OCI-LY1 (cell line): ENCODE measurements around the gene ARIH1.

Source experiments
- H2AFZ ChIP-seq: fragments of 200-600 bp; sonication (generic), shearing (Covaris generic); 2 replicates; pipeline ENCODE4 v1.6.0; 2014; ENCODE audit warnings: antibody characterized with exemption, mild to moderate bottlenecking, low read length
- H3F3A ChIP-seq: fragments of 200-600 bp; sonication (generic), shearing (Covaris generic); 2 replicates; pipeline ENCODE4 v1.6.0; 2014; ENCODE audit warnings: mild to moderate bottlenecking, antibody characterized with exemption, low read length, moderate library complexity; ENCODE audit not compliant: insufficient read depth
- H3K27ac ChIP-seq: fragments of 200-600 bp; sonication (generic); 2 replicates; pipeline ENCODE4 v1.5.1; 2014; ENCODE audit warnings: low read length, mixed run types, mild to moderate bottlenecking, low read depth; ENCODE audit not compliant: poor library complexity, severe bottlenecking
- H3K27me3 ChIP-seq: fragments of 200-600 bp; sonication (generic); 2 replicates; pipeline ENCODE4 v1.6.0; 2014; ENCODE audit warnings: antibody characterized with exemption, mild to moderate bottlenecking, low read length, moderate library complexity; ENCODE audit not compliant: insufficient read depth
- H3K36me3 ChIP-seq: fragments of 200-600 bp; sonication (generic); 2 replicates; pipeline ENCODE4 v1.6.1; 2014; ENCODE audit warnings: mild to moderate bottlenecking, antibody characterized with exemption, low read length, moderate library complexity, mixed read lengths; ENCODE audit not compliant: insufficient read depth
- H3K4me1 ChIP-seq: fragments of 200-600 bp; sonication (generic); 2 replicates; pipeline ENCODE4 v1.5.1; 2014; ENCODE audit warnings: mild to moderate bottlenecking, low read length, moderate library complexity; ENCODE audit not compliant: insufficient read depth, severe bottlenecking
- H3K4me2 ChIP-seq: fragments of 200-600 bp; sonication (generic), shearing (Covaris generic); 2 replicates; pipeline ENCODE4 v1.6.1; 2014; ENCODE audit warnings: low read length
- H3K4me3 ChIP-seq: fragments of 200-600 bp; sonication (generic); 2 replicates; pipeline ENCODE4 v1.5.1; 2014; ENCODE audit warnings: low read length, low read depth, mild to moderate bottlenecking, mixed read lengths; ENCODE audit not compliant: poor library complexity, severe bottlenecking
- H3K79me2 ChIP-seq: fragments of 200-600 bp; shearing (Covaris generic); 2 replicates; pipeline ENCODE4 v1.6.1; 2016; ENCODE audit warnings: mixed run types, low read length, mixed read lengths; ENCODE audit not compliant: insufficient read depth
- H3K9ac ChIP-seq: fragments of 200-600 bp; sonication (generic), shearing (Covaris generic); 2 replicates; pipeline ENCODE4 v1.6.1; 2014; ENCODE audit warnings: mild to moderate bottlenecking, low read length, mixed read lengths
- H3K9me2 ChIP-seq: fragments of 200-600 bp; sonication (generic), shearing (Covaris generic); 2 replicates; pipeline ENCODE4 v1.6.1; 2014; ENCODE audit warnings: low read depth, mild to moderate bottlenecking, low read length, mixed read lengths
- H3K9me3 ChIP-seq: fragments of 200-600 bp; shearing (Covaris generic); 2 replicates; pipeline ENCODE4 v1.6.1; 2014; ENCODE audit warnings: low read length, mixed read lengths
- H4K20me1 ChIP-seq: fragments of 200-600 bp; sonication (generic), shearing (Covaris generic); 2 replicates; pipeline ENCODE4 v1.6.0; 2016; ENCODE audit warnings: mild to moderate bottlenecking, low read length; ENCODE audit not compliant: insufficient read depth
- CTCF ChIP-seq: fragments of 200-600 bp; sonication (generic), shearing (Covaris generic); IDR thresholded peaks from 2 replicates; pipeline ENCODE4 v1.5.1; 2017; ENCODE audit warnings: mild to moderate bottlenecking, antibody characterized with exemption, low read length, moderate library complexity, mixed read lengths
- EZH2 ChIP-seq: fragments of 200-600 bp; sonication (generic), shearing (Covaris generic); IDR thresholded peaks from 2 replicates; pipeline ENCODE4 v1.8.0; 2017; ENCODE audit warnings: borderline replicate concordance, mixed run types, mild to moderate bottlenecking, antibody characterized with exemption, low read length, moderate library complexity, mixed read lengths

ARIH1 gene

GRCh38 chr15:72560458-72560857 lies 86.3 kb downstream of the ARIH1 start:
- Histone ChIP-seq H3K27me3 (no peaks in the 10 kb centered on the region), H3F3A (no peaks in the 10 kb centered on the region), H3K4me2 (no peak overlapping the region), H3K4me3 (no peak overlapping the region), H3K9ac (no peak overlapping the region), H3K36me3 (peaks cover 56% of the 10 kb centered on the region; the same call in 1 of the 2 replicates), H4K20me1 (no peaks in the 10 kb centered on the region), H3K9me3 (no peaks in the 10 kb centered on the region), H3K27ac (no peak overlapping the region), H3K4me1 (no peaks in the 10 kb centered on the region), H2AFZ (no peak overlapping the region), H3K9me2 (no peaks in the 10 kb centered on the region), H3K79me2 (no peaks in the 10 kb centered on the region)
- TF ChIP-seq CTCF (no peak), EZH2 (no peak)

- H3K9ac ChIP-seq = no peak overlapping the region
- no peaks in the 10 kb centered on the region for H3K9me2 ChIP-seq
- H3K27ac ChIP-seq = no peak overlapping the region
- peaks cover 61% of the 10 kb centered on the region; the same call in 1 of the 2 replicates for H3K36me3 ChIP-seq
- H3K79me2 ChIP-seq = no peaks in the 10 kb centered on the region
- H3K27me3 ChIP-seq = no peaks in the 10 kb centered on the region
- no peaks in the 10 kb centered on the region for H3K9me3 ChIP-seq
- no peak overlapping the region for H3K4me3 ChIP-seq
- H2AFZ ChIP-seq = no peak overlapping the region
- no peaks in the 10 kb centered on the region for H3F3A ChIP-seq
- TF ChIP-seq EZH2 (no peak), CTCF (no peak)
- H3K4me2 ChIP-seq = no peak overlapping the region
- H4K20me1 ChIP-seq = no peaks in the 10 kb centered on the region
- H3K4me1 ChIP-seq = no peaks in the 10 kb centered on the region
These were observed 88.3 kb downstream of the ARIH1 start for GRCh38 chr15:72562386-72562785.

GRCh38 chr15:72562878-72563277 lies 88.7 kb downstream of the ARIH1 start:
- no peaks in the 10 kb centered on the region for H3K9me3 ChIP-seq
- H3K36me3 ChIP-seq = peaks cover 62% of the 10 kb centered on the region; the same call in 1 of the 2 replicates
- no peaks in the 10 kb centered on the region for H3K9me2 ChIP-seq
- H3K9ac ChIP-seq = no peak overlapping the region
- H3K27ac ChIP-seq = no peak overlapping the region
- no peak overlapping the region for H2AFZ ChIP-seq
- no peaks in the 10 kb centered on the region for H3K4me1 ChIP-seq
- no peak overlapping the region for H3K4me2 ChIP-seq
- no peaks in the 10 kb centered on the region for H3K79me2 ChIP-seq
- no peak overlapping the region for H3K4me3 ChIP-seq
- no peaks in the 10 kb centered on the region for H4K20me1 ChIP-seq
- H3F3A ChIP-seq = no peaks in the 10 kb centered on the region
- H3K27me3 ChIP-seq = no peaks in the 10 kb centered on the region
- TF ChIP-seq CTCF (no peak), EZH2 (no peak)
